ENCODE measurements around the gene CRCP.

GRCh38 chr7:66118603-66119002 is 4.0 kb downstream of the CRCP start:
- no peak for TF ChIP-seq POLR2AphosphoS5 (IDR thresholded peaks at IDR 0.05; ENCODE audit: borderline replicate concordance, low read depth, low read length)
- TF ChIP-seq EZH2 (IDR thresholded peaks at IDR 0.05), result no peak
- TF ChIP-seq FOXP2 (optimal IDR thresholded peaks at IDR 0.05; ENCODE audit: control extremely low read depth, extremely low read length, insufficient read depth), result no peak
